GM18505 (cell line): ENCODE measurements around the gene CRIP1.

Experiments
- ATAC-seq: cut with Tn5 transposase; IDR thresholded peaks from one replicate; pipeline ENCODE4 v1.9.1; 2021; ENCODE audit not compliant: unreplicated experiment
- POLR2A ChIP-seq: IDR thresholded peaks from 4 replicates; pipeline ENCODE4 v1.6.1; 2011; ENCODE audit warnings: borderline replicate concordance; ENCODE audit not compliant: insufficient read depth, insufficient read length; ENCODE audit errors: extremely low read depth

The CRIP1 gene

GRCh38 chr14:105492031-105492970, 5.6 kb downstream of the CRIP1 start:
- ATAC-seq = no peak
- TF ChIP-seq POLR2A = no peak

GRCh38 chr14:105492971-105493871, 6.5 kb downstream of the CRIP1 start:
- no peak for ATAC-seq
- TF ChIP-seq POLR2A = no peak

GRCh38 chr14:105493921-105494605, 7.4 kb downstream of the CRIP1 start:
- no peak for TF ChIP-seq POLR2A
- ATAC-seq = no peak

GRCh38 chr14:105494606-105494929, 7.9 kb downstream of the CRIP1 start:
- no peak for ATAC-seq
- no peak for TF ChIP-seq POLR2A

- no peak for ATAC-seq
- TF ChIP-seq POLR2A = no peak
Measured at GRCh38 chr14:105495101-105495989, 8.7 kb downstream of the CRIP1 start.

- no peak for TF ChIP-seq POLR2A
- no peak for ATAC-seq
Measured at GRCh38 chr14:105495990-105496830, 9.5 kb downstream of the CRIP1 start.

- ATAC-seq = no peak
- TF ChIP-seq POLR2A = no peak
Measured at GRCh38 chr14:105496831-105497591, 10.3 kb downstream of the CRIP1 start.

GRCh38 chr14:105497671-105498429, 11.2 kb downstream of the CRIP1 start:
- no peak for TF ChIP-seq POLR2A
- no peak for ATAC-seq

GRCh38 chr14:105498430-105499255, 12.0 kb downstream of the CRIP1 start:
- no peak for TF ChIP-seq POLR2A
- ATAC-seq = no peak

- TF ChIP-seq POLR2A = no peak
- ATAC-seq = no peak
Measured at GRCh38 chr14:105499256-105500035, 12.8 kb downstream of the CRIP1 start.
